ENCODE data around the gene CFAP251.

CFAP251 gene

GRCh38 chr12:121916719-121917118 is 1.7 kb upstream of the CFAP251 start:
- ChIA-PET CTCF (interaction anchor here (0.5 to 1.8 kb wide), 11 partner anchors 10 to 242 kb away, joined by 3 to 12 read pairs (median 3); no protein-coding TSS in a partner anchor), POLR2A (interaction anchor here (0.9 kb wide), 1 partner anchor 105 kb away, joined by 4 read pairs; the partner anchor contains the start of gene BCL7A)
- TF ChIP-seq OSR2 (tag by site-specific recombination; IDR thresholded peaks at IDR 0.05) (0 out of 2 replicates have a peak, but pooled peaks have one; percentile 22), ZIC2 (tag by site-specific recombination; IDR thresholded peaks at IDR 0.05) (peak; percentile 44), SCRT2 (tag by site-specific recombination; IDR thresholded peaks at IDR 0.05) (no peak), ZNF473 (tag by site-specific recombination; IDR thresholded peaks at IDR 0.05) (no peak), ZNF501 (tag by site-specific recombination; IDR thresholded peaks at IDR 0.05) (no peak), ZNF654 (tag by site-specific recombination; IDR thresholded peaks at IDR 0.05; ENCODE audit: low read depth) (peak; percentile 53), BCL11B (tag by site-specific recombination; IDR thresholded peaks at IDR 0.05; ENCODE audit: low read depth) (no peak), CTCF (tag by site-specific recombination; IDR thresholded peaks at IDR 0.05) (0 out of 2 replicates have a peak, but pooled peaks have one; percentile 23), ZFP37 (tag by site-specific recombination; IDR thresholded peaks at IDR 0.05) (no peak)
- no peaks in the 10 kb centered on the region for H3K4me1 ChIP-seq (ENCODE audit: control insufficient read depth, insufficient read depth, low read length)
- no peaks in the 10 kb centered on the region for H3K9me3 ChIP-seq (ENCODE audit: control insufficient read depth, insufficient read depth, low read depth, low read length)
- H3K4me3 ChIP-seq (ENCODE audit: low read depth, low read length), result no peak overlapping the region
- no peak overlapping the region for H3K27ac ChIP-seq (ENCODE audit: extremely low read depth, low read depth, low read length)
- H3K36me3 ChIP-seq (ENCODE audit: control insufficient read depth in 2 of 2, insufficient read depth in 1 of 2, low read length in 2 of 2), result peaks cover 28 to 45% of the 10 kb centered on the region in 2 experiments

- H3K27ac ChIP-seq (ENCODE audit: extremely low read depth, low read depth, low read length), result no peak overlapping the region
- no peaks in the 10 kb centered on the region for H3K9me3 ChIP-seq (ENCODE audit: control insufficient read depth, insufficient read depth, low read depth, low read length)
- H3K36me3 ChIP-seq (ENCODE audit: control insufficient read depth in 2 of 2, insufficient read depth in 1 of 2, low read length in 2 of 2), result peaks cover 11 to 35% of the 10 kb centered on the region in 2 experiments
- no peaks in the 10 kb centered on the region for H3K4me1 ChIP-seq (ENCODE audit: control insufficient read depth, insufficient read depth, low read length)
- ChIA-PET CTCF (interaction anchor here (0.6 to 1.8 kb wide), 14 partner anchors 9 to 586 kb away, joined by 3 to 8 read pairs (median 3); partner anchors contain the start of gene BCL7A), POLR2A (no interaction called here)
- peak overlapping the region; percentile 15 for H3K4me3 ChIP-seq (ENCODE audit: low read depth, low read length)
- TF ChIP-seq PATZ1 (tag by site-specific recombination; IDR thresholded peaks at IDR 0.05) (0 out of 2 replicates have a peak, but pooled peaks have one; percentile 20), HOXC10 (CRISPR knock-in tag; IDR thresholded peaks at IDR 0.05) (no peak), GLIS2 (tag by site-specific recombination; IDR thresholded peaks at IDR 0.05) (no peak)
Measured at GRCh38 chr12:121918679-121919038, 267 bp downstream of the CFAP251 start.

- peaks cover 6 to 25% of the 10 kb centered on the region in 2 experiments for H3K36me3 ChIP-seq (ENCODE audit: control insufficient read depth in 2 of 2, insufficient read depth in 1 of 2, low read length in 2 of 2)
- no peaks in the 10 kb centered on the region for H3K9me3 ChIP-seq (ENCODE audit: control insufficient read depth, insufficient read depth, low read depth, low read length)
- no peak overlapping the region for H3K4me3 ChIP-seq (ENCODE audit: low read depth, low read length)
- no peak overlapping the region for H3K27ac ChIP-seq (ENCODE audit: extremely low read depth, low read depth, low read length)
- CTCF ChIA-PET, result interaction anchor here (0.6 kb wide), 1 partner anchor 45 kb away, joined by 3 read pairs; no protein-coding TSS in a partner anchor
- H3K4me1 ChIP-seq (ENCODE audit: control insufficient read depth, insufficient read depth, low read length), result no peaks in the 10 kb centered on the region
- POLR2A ChIA-PET, result no interaction called here
- TF ChIP-seq ZSCAN16 (tag by site-specific recombination; IDR thresholded peaks at IDR 0.05) (no peak), ZNF140 (tag by site-specific recombination; IDR thresholded peaks at IDR 0.05) (no peak), BCL6B (tag by site-specific recombination; IDR thresholded peaks at IDR 0.05) (no peak), TRIM28 (IDR thresholded peaks at IDR 0.05; ENCODE audit: borderline replicate concordance, low read length) (no peak), KLF10 (tag by site-specific recombination; IDR thresholded peaks at IDR 0.05) (no peak), ZNF621 (tag by site-specific recombination; IDR thresholded peaks at IDR 0.05) (no peak), PATZ1 (tag by site-specific recombination; IDR thresholded peaks at IDR 0.05) (no peak), ZSCAN30 (tag by site-specific recombination; IDR thresholded peaks at IDR 0.05) (no peak), ZNF580 (tag by site-specific recombination; IDR thresholded peaks at IDR 0.05) (no peak), OVOL3 (tag by site-specific recombination; IDR thresholded peaks at IDR 0.05) (no peak), KLF9 (tag by site-specific recombination; IDR thresholded peaks at IDR 0.05; ENCODE audit: low read depth) (no peak)
Measured at GRCh38 chr12:121921066-121921465, 2.7 kb downstream of the CFAP251 start.
